Lung (tissue), 12 donors: ENCODE results near the gene GALNT9. TPM values are rescaled to one million over a fixed set of nuclear protein-coding genes. Genes with fewer than 3 reads are reported as not detected.

Experiments used
- ATAC-seq: fragments of 200-7000 bp; cut with Tn5 transposase; one replicate; pipeline ENCODE4 v1.9.1; 2020; ENCODE audit warnings: moderate number of reproducible peaks; ENCODE audit not compliant: insufficient read depth, low FRiP score
- DNase-seq, 3 donors: peaks; one replicate each; pipeline ENCODE4 v3.0.0-alpha.2; 2013 to 2017
- H3K27ac ChIP-seq, 2 donors: one replicate each; pipeline ENCODE4 v1.5.1; 2013; ENCODE audit warnings: mild to moderate bottlenecking in 2 of 2, moderate library complexity in 2 of 2, control low read depth in 1 of 2, inconsistent platforms in 1 of 2, low read depth in 1 of 2, low read length in 1 of 2
- H3K27me3 ChIP-seq, 3 donors: one replicate each; pipeline ENCODE4 v1.5.1; 2013; ENCODE audit warnings: low read length in 2 of 3; ENCODE audit not compliant: control insufficient read depth in 3 of 3, insufficient read depth in 3 of 3
- H3K36me3 ChIP-seq, 4 donors: one replicate each; pipeline ENCODE4 v1.5.1; 2013; ENCODE audit warnings: low read length in 4 of 4, mild to moderate bottlenecking in 1 of 4, moderate library complexity in 1 of 4; ENCODE audit not compliant: control insufficient read depth in 4 of 4, insufficient read depth in 4 of 4
- H3K4me1 ChIP-seq, 5 donors: one replicate each; pipeline ENCODE4 v1.5.1; 2013; ENCODE audit warnings: low read length in 5 of 5, mild to moderate bottlenecking in 2 of 5, moderate library complexity in 1 of 5; ENCODE audit not compliant: control insufficient read depth in 5 of 5, insufficient read depth in 5 of 5
- H3K4me3 ChIP-seq: one replicate; pipeline ENCODE4 v1.5.1; 2013; ENCODE audit warnings: mild to moderate bottlenecking, control low read depth, moderate library complexity
- H3K9ac ChIP-seq, 2 donors: one replicate each; pipeline ENCODE4 v1.5.1; 2013; ENCODE audit warnings: low read length in 2 of 2, control low read depth in 1 of 2; ENCODE audit not compliant: insufficient read depth in 1 of 2
- H3K9me3 ChIP-seq, 4 donors: one replicate each; pipeline ENCODE4 v1.5.1; 2013; ENCODE audit warnings: low read length in 3 of 4, mild to moderate bottlenecking in 1 of 4, moderate library complexity in 1 of 4; ENCODE audit not compliant: control insufficient read depth in 4 of 4, insufficient read depth in 3 of 4
- WGBS, 2 donors: extraction: QIAGEN DNeasy Blood & Tissue Kit; methylation state at CpG; one replicate each; pipeline ENCODE4 v1.1.7; 2013; 5-methylcytosine and 5-hydroxymethylcytosine counted together
- polyA plus RNA-seq, 2 donors: library from polyadenylated mRNA; stranded (reverse); fragments of 200-250 nt; gene quantifications; one replicate each; pipeline ENCODE4 v1.2.1, GENCODE V29; 2013
- total RNA-seq, 2 donors: library from RNA; depleted of rRNA in 1 of 2; stranded (reverse); fragments of >200 nt in 1 of 2; gene quantifications; one replicate each; pipeline ENCODE4 v1.2.1, GENCODE V29; 2014 to 2021
- TF ChIP-seq, protein P1 (sequence below): IDR thresholded peaks from 2 replicates; pipeline ENCODE4 v1.5.1; 2012; ENCODE audit warnings: mild to moderate bottlenecking; ENCODE audit errors: control extremely low read depth, extremely low read depth
- donor health status: control.
- donor health status: control.
- donor health status: Bipolar disorder and iron deficiency.
- donor health status: healthy.
- donor health status: DM: yes; HTN: yes; CAD: no.

Gene GALNT9
- total and polyA plus RNA-seq, 4 donors, result 0.13 to 1.7 (median 0.79) TPM

DNA sequence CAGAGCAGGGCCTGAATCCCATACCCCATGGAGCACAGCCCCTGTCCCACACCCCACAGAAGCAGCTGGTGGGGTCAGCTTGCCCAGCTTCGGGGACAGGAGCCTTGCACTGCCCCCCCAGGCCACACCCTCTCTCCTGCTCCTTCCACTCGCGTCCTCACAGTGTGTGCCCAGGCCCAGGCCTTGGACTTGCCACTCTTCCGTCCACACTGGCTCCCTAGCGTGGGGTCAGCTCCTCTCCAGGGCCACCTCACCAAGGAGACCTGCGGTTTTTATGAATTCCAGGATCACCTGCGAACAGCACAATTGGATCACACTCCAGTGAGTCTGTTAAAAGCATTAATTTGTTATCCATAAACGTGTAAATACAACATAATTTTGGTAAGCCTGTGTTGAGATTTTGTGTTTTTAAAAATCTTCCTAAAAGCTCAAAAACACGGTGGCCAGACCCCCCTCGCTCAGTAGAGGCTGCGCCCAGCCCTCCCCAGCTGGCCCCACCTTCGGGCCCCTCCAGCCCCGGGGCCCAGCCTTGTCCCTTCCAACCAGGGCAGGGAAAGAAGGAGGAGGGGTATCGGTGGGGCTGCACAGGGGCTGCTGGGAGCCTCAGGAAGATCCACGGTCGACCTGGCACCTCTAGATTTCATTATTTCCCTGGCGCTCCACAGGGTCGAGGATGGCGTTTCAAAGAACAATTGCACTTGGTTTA is 12.0 kb downstream of the GALNT9 start:
- H3K9me3 ChIP-seq, result peaks cover 0 to 4% (median 0%) of the 10 kb centered on the region in 4 donors
- ATAC-seq (no peak), DNase-seq (no peak)
- 72 to 80% methylated on average over 19 of the region's 19 CpGs for WGBS, 2 donors
- H3K27me3 ChIP-seq, result peaks cover 0 to 6% (median 4%) of the 10 kb centered on the region in 3 donors
- TF ChIP-seq, protein P1, sequence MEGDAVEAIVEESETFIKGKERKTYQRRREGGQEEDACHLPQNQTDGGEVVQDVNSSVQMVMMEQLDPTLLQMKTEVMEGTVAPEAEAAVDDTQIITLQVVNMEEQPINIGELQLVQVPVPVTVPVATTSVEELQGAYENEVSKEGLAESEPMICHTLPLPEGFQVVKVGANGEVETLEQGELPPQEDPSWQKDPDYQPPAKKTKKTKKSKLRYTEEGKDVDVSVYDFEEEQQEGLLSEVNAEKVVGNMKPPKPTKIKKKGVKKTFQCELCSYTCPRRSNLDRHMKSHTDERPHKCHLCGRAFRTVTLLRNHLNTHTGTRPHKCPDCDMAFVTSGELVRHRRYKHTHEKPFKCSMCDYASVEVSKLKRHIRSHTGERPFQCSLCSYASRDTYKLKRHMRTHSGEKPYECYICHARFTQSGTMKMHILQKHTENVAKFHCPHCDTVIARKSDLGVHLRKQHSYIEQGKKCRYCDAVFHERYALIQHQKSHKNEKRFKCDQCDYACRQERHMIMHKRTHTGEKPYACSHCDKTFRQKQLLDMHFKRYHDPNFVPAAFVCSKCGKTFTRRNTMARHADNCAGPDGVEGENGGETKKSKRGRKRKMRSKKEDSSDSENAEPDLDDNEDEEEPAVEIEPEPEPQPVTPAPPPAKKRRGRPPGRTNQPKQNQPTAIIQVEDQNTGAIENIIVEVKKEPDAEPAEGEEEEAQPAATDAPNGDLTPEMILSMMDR, result no peak
- H3K4me3 ChIP-seq, result no peak overlapping the region
- H3K36me3 ChIP-seq, result no peaks in the 10 kb centered on the region
- no peak overlapping the region for H3K27ac ChIP-seq
- H3K4me1 ChIP-seq, result no peaks in the 10 kb centered on the region
- H3K9ac ChIP-seq, result no peak overlapping the region

- no peak for DNase-seq
- no peak overlapping the region for H3K4me3 ChIP-seq
- H3K27me3 ChIP-seq, result peaks cover 0 to 4% (median 3%) of the 10 kb centered on the region in 3 donors
- 67 to 74% methylated on average over 17 of the region's 17 CpGs for WGBS, 2 donors
- no peak overlapping the region for H3K27ac ChIP-seq
- no peaks in the 10 kb centered on the region for H3K4me1 ChIP-seq
- H3K9me3 ChIP-seq, result peaks cover 0 to 7% (median 0%) of the 10 kb centered on the region in 4 donors
- ATAC-seq, result no peak
- TF ChIP-seq, protein P1, result no peak
- no peaks in the 10 kb centered on the region for H3K36me3 ChIP-seq
- H3K9ac ChIP-seq, result no peak overlapping the region
Measured at GRCh38 chr12:132316497-132317232, 12.7 kb downstream of the GALNT9 start.

DNA sequence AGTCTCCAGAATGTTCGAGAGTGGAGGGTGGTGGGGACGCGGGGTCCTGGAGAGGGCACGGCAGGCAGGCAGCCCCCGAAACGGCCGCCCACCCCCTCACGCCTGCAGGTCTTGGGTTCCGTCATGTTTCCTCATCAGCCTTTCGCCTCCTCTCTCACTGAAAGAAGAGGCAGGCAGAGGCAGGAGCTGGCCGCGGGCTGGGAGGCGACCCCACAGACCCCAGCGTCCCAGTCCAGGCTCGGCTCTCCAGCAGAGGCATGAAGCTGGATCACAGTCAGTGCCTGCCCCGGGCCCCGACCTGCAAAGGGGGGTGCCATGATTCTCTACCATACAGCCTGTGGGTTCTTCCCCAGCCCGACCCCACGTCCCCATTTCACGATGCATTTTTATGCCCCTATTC is 13.4 kb downstream of the GALNT9 start:
- H3K4me1 ChIP-seq, result no peaks in the 10 kb centered on the region
- no peak overlapping the region for H3K9ac ChIP-seq
- H3K36me3 ChIP-seq, result no peaks in the 10 kb centered on the region
- DNase-seq, result no peak
- ATAC-seq, result no peak
- TF ChIP-seq, protein P1, result no peak
- H3K4me3 ChIP-seq, result no peak overlapping the region
- no peak overlapping the region for H3K27ac ChIP-seq
- H3K9me3 ChIP-seq, result peaks cover 0 to 13% (median 0%) of the 10 kb centered on the region in 4 donors
- H3K27me3 ChIP-seq, result peaks cover 0 to 6% (median 3%) of the 10 kb centered on the region in 3 donors
- WGBS, 2 donors, result 66 to 79% methylated on average over 20 of the region's 20 CpGs
